NCI-H1092 (cell line): ENCODE data around the gene ITGB4.

Experiments used
- DNase-seq: peaks from one replicate; lab custom pipeline; 2025; lab: John Stamatoyannopoulos, UW

Gene ITGB4

DNA sequence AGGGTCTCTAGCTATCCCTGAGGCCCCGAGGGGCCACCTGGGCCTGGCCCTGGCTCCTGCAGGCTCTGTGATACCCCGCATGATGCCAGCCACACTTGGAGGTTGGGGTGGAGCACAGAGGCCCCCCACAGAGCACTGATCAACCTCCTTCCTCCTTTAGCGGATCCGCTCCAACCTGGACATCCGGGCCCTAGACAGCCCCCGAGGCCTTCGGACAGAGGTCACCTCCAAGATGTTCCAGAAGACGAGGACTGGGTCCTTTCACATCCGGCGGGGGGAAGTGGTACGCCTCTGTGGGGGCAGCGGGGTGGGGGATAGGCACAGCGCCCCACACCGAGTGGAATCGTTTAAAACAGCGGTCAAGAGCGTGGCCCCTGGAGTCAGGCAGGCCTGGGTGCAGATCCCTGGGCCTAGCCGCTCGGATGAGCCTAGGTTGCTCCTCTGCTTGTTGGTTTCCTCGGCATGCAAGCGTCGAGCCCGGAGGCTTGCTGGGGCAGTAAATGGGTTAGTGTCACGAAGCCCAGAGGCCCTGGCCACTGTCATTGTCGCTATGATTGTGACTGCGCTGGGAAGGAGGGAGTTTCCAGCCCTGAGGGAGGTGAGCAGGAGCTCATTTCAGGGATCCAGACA lies 9.9 kb downstream of the ITGB4 start:
- DNase-seq = no peak

DNA sequence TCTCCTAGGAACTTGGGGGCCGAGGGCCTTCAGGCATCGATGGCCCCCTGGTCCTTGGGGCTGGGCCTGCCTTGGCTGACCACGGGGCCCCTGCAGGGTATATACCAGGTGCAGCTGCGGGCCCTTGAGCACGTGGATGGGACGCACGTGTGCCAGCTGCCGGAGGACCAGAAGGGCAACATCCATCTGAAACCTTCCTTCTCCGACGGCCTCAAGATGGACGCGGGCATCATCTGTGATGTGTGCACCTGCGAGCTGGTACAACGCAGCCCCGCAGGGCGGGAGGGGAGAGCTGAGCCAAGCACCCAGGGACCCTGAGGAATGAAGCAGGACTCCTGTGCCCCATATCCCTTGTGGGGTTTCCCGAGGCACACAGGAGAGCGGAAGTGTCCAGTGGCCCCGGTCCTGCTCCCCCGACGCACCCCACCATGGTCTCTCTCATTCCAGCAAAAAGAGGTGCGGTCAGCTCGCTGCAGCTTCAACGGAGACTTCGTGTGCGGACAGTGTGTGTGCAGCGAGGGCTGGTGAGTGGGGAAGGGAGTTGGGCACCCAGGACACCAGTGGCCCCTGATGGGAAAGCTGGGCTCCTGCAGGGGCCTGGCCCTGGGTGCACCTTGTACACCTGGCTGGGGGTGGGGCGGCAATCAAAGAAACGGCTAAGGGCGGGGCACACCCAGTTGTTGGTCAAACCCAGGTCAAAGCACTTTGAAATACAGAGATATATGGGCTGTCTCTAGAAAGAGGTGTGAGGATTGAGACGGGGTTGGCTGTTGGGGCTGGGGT lies 10.6 kb downstream of the ITGB4 start:
- no peak for DNase-seq

- no peak for DNase-seq
These were observed 12.2 kb downstream of the ITGB4 start for GRCh38 chr17:75733471-75733870.

DNA sequence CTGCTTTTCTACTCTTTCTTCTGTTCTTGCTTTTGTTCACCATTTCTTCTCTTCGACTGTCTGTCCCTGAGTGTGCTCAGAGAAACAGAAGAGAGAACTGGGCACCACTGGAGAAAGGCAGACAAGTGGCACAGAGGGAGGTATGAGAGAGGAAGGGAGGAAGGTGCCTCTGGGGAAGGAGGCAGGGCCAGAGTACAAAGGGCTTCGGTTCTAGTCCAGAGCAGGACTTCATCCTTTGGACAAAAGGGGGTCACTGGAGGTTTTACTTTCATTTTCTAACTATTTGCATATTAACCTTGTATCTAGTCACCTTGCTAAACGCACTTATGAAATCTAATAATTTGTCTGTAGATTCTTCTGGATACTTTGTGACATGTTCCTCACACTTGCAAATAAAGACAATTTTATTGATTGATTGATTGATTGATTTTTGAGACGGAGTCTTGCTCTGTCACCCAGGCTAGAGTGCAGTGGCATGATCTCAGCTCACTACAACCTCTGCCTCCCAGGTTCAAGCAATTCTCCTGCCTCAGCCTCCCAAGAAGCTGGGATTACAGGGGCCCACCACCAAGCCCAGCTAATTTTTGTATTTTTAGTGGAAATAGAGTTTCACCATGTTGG lies 13.5 kb downstream of the ITGB4 start:
- no peak for DNase-seq

GRCh38 chr17:75736173-75736835 lies 15.0 kb downstream of the ITGB4 start:
- DNase-seq = no peak

DNA sequence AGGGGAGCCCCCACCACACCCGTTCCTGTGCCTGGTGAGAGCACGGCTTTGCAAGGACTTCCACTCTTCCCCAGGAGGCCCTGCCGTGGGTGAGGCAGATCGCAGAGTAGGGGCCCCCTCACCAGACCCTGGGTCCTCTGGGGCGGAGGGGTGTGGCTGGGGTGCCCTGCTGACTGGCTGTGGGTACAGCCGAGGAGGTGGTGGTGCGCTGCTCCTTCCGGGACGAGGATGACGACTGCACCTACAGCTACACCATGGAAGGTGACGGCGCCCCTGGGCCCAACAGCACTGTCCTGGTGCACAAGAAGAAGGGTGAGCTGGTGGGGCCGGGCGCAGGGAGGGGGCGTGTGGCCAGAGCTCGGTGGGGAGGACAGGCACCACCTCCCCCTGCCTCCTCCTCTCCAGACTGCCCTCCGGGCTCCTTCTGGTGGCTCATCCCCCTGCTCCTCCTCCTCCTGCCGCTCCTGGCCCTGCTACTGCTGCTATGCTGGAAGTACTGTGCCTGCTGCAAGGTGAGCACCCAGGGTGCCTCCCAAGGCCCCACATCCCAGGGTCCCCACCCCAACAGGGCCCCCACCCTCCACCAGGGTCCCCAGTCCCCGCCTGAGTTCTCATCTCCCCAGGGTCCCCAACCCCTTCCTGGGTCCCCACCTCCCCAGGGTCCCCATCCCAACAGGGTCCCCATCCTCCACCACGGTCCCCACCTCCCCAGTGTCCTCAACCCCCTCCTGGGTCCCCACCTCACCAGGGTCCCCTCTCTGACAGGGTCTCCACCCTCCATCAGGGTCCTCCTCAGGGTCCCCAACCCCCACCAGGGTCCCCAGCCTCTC lies 16.1 kb downstream of the ITGB4 start:
- DNase-seq = no peak

DNA sequence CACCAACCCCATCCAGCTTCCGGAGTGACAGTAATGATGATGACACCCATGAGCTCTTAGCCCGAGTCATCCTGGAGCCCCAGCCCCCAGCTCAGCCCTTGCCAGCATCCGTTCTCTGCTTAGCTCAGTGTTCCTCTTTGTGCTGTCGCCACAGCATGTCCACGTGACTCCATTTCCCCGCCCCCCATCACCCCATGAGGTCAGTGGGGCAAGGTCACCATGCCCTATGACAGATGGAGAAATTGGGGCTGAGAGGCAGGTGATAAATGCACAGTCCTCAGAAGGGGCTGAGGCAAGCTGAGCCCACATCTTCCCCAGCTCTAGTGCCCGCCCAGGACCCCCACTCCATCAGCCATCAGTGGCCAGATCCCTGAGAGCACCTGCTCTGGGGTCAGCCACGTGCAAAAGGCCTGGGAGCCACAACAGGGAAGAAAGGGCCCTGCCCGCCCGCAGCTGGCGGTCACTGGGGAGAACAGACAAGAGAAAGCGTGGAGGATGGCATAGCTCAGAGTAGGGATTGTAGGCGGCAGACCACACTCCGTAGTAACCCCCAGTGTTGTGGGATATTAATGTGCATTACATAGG lies 17.1 kb downstream of the ITGB4 start:
- DNase-seq = no peak

DNA sequence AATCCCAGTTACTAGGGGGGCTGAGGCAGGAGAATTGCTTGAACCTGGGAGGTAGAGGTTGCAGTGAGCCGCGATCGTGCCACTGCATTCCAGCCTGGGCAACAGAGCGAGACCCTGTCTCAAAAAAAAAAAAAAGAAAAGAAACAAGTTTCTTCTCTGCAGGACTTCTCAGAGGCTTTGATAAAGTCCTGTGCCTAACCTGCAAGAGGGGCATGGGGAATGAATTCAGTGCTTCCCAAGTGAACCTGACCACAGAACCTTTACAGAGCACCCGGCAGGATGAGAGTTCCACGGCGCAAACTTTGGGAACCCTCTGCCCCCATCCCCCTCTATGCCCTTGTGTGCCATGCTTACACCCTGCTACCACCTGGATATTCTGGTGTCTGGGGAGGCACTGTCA lies 17.9 kb downstream of the ITGB4 start:
- DNase-seq = no peak

DNA sequence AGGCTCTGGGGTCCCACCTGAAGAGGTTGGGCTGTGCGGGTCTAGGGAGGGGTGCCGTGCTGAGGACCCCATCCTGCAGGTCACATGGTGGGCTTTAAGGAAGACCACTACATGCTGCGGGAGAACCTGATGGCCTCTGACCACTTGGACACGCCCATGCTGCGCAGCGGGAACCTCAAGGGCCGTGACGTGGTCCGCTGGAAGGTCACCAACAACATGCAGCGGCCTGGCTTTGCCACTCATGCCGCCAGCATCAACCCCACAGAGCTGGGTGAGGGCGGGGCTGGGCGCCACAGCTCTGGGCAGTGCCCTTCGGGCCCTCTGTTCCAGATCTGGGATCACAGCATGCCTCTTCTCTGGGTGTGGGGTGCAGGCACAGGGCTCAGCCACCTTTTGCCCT lies 18.5 kb downstream of the ITGB4 start:
- DNase-seq = no peak

- no peak for DNase-seq
These were observed 19.0 kb downstream of the ITGB4 start for GRCh38 chr17:75740215-75740614.

- DNase-seq = no peak
These were observed 19.4 kb downstream of the ITGB4 start for GRCh38 chr17:75740631-75741077.

- DNase-seq = no peak
These were observed 21.1 kb downstream of the ITGB4 start for GRCh38 chr17:75742337-75742736.

DNA sequence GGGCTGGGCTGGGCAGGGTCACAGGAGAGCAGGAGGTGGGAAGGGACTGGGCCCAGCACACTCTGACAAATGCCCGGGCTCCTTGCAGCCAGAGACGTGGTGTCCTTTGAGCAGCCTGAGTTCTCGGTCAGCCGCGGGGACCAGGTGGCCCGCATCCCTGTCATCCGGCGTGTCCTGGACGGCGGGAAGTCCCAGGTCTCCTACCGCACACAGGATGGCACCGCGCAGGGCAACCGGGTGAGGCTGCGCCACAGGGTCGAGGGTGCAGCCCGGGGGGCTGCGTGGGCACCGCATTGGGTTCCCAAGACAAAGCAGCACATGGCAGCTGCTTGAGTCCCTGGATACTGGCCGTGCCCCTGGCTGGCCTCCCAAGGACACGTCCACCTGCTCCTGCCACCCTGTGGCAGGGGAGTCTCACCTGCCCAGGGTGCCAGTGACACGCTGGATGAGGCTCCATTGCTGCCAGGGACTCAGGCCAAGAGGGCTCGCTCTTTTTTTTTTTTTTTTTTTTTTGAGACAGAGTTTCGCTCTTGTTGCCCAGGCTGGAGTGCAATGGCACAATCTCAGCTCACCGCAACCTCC lies 22.5 kb downstream of the ITGB4 start:
- DNase-seq = no peak

GRCh38 chr17:75748706-75749105 lies 27.4 kb downstream of the ITGB4 start:
- no peak for DNase-seq

- DNase-seq = peak; percentile 54
These were observed 28.5 kb downstream of the ITGB4 start for GRCh38 chr17:75749545-75750389.

GRCh38 chr17:75750661-75751423 lies 29.6 kb downstream of the ITGB4 start:
- no peak for DNase-seq

DNA sequence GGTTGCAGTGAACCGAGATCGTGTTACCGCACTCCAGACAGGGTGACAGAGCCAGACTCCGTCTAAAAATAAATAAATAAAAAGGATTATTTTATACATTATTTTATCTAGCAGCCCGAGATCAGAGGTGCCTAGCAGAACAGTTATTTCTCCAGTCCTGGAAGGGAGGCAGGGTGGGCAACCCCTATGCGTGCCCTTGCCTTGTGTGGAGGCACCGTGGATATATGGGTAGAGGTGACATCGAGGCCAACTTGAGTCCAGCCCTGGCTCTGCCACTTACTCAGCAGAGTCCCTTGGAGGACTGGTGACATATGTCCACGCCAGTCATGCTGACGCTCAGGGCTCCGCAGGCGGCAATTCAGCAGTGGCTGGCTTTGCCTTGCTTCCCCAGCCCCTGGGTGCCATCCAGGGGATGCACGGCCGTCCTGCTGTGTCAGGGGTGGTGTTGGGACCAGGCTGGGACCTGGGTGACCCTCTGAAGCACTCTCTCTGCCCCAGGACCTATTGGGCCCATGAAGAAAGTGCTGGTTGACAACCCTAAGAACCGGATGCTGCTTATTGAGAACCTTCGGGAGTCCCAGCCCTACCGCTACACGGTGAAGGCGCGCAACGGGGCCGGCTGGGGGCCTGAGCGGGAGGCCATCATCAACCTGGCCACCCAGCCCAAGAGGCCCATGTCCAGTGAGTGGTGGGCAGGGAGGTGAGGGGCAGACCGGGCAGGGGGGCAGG lies 30.6 kb downstream of the ITGB4 start:
- DNase-seq = no peak

DNA sequence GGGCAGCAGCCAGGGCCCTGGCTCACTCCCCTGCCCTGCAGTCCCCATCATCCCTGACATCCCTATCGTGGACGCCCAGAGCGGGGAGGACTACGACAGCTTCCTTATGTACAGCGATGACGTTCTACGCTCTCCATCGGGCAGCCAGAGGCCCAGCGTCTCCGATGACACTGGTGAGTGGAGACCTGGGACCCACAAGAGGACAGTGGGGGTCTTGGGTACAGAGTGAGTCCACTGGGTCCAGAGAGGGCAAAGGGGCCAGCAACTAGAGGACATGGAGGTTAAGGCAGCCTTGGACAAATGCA lies 31.1 kb downstream of the ITGB4 start:
- no peak for DNase-seq
